Mesenchymal stem cell (in vitro differentiated cells and primary cell): ENCODE results near the gene LMX1B.

Source experiments
- DNase-seq: peaks from one replicate; pipeline ENCODE4 v3.0.0-alpha.2; 2013
- H2AFZ ChIP-seq: one replicate; pipeline ENCODE4 v1.6.1; 2013; ENCODE audit warnings: low read depth, mild to moderate bottlenecking, control low read depth, inconsistent platforms, low read length, moderate library complexity
- H2AK5ac ChIP-seq: 2 replicates; pipeline ENCODE4 v1.6.1; 2013; ENCODE audit warnings: low read length, moderate library complexity, mild to moderate bottlenecking, inconsistent platforms; ENCODE audit not compliant: severe bottlenecking
- H2BK120ac ChIP-seq: one replicate; pipeline ENCODE4 v1.6.1; 2013; ENCODE audit warnings: low read depth, mild to moderate bottlenecking, inconsistent platforms, low read length, moderate library complexity
- H2BK12ac ChIP-seq, 2 experiments: one replicate each; pipeline ENCODE4 v1.6.1; 2013; ENCODE audit warnings: inconsistent platforms in 2 of 2, low read length in 2 of 2, mild to moderate bottlenecking in 2 of 2, moderate library complexity in 2 of 2, control low read depth in 1 of 2
- H2BK15ac ChIP-seq: one replicate; pipeline ENCODE4 v1.6.1; 2013; ENCODE audit warnings: mild to moderate bottlenecking, low read depth, inconsistent platforms; ENCODE audit not compliant: poor library complexity, severe bottlenecking
- H2BK5ac ChIP-seq: 2 replicates; pipeline ENCODE4 v1.6.1; 2013; ENCODE audit warnings: low read depth, mild to moderate bottlenecking, low read length, control low read depth, inconsistent platforms; ENCODE audit not compliant: poor library complexity, severe bottlenecking
- H3K14ac ChIP-seq, 2 experiments: one replicate each; pipeline ENCODE4 v1.6.1; 2013; ENCODE audit warnings: inconsistent platforms in 2 of 2, low read length in 2 of 2, control low read depth in 1 of 2, mild to moderate bottlenecking in 1 of 2, moderate library complexity in 1 of 2
- H3K18ac ChIP-seq, 2 experiments: one replicate each; pipeline ENCODE4 v1.6.1; 2013; ENCODE audit warnings: inconsistent platforms in 2 of 2, low read length in 2 of 2, control low read depth in 1 of 2, low read depth in 1 of 2, mild to moderate bottlenecking in 1 of 2
- H3K23ac ChIP-seq, 2 experiments: one replicate each; pipeline ENCODE4 v1.6.1; 2013; ENCODE audit warnings: inconsistent platforms in 2 of 2, low read length in 2 of 2, mild to moderate bottlenecking in 2 of 2, moderate library complexity in 2 of 2, control low read depth in 1 of 2
- H3K27ac ChIP-seq: 2 replicates; pipeline ENCODE4 v1.5.1; 2013; ENCODE audit warnings: mild to moderate bottlenecking, moderate library complexity, low read length, control low read depth, inconsistent platforms; ENCODE audit not compliant: poor library complexity, severe bottlenecking
- H3K27me3 ChIP-seq, 2 experiments: 2 replicates each; pipeline versions ENCODE4 v1.6.1 to v1.7.0; 2013; ENCODE audit warnings: low read length in 2 of 2, mild to moderate bottlenecking in 2 of 2, moderate library complexity in 2 of 2, control low read depth in 1 of 2, inconsistent platforms in 1 of 2; ENCODE audit not compliant: control insufficient read depth in 1 of 2, insufficient read depth in 1 of 2
- H3K36me3 ChIP-seq, 2 experiments: 2 replicates each; pipeline versions ENCODE4 v1.6.1 to v1.7.0; 2013; ENCODE audit warnings: low read length in 2 of 2, control low read depth in 1 of 2, inconsistent platforms in 1 of 2, low read depth in 1 of 2, mild to moderate bottlenecking in 1 of 2; ENCODE audit not compliant: insufficient read depth in 2 of 2, control insufficient read depth in 1 of 2
- H3K4ac ChIP-seq, 2 experiments: one replicate each; pipeline ENCODE4 v1.6.1; 2013; ENCODE audit warnings: inconsistent platforms in 2 of 2, low read length in 2 of 2, mild to moderate bottlenecking in 2 of 2, moderate library complexity in 2 of 2, control low read depth in 1 of 2, low read depth in 1 of 2
- H3K4me1 ChIP-seq: 2 replicates; pipeline ENCODE4 v1.6.1; 2013; ENCODE audit warnings: low read depth, low read length, control low read depth; ENCODE audit not compliant: control insufficient read depth, insufficient read depth
- H3K4me2 ChIP-seq: 2 replicates; pipeline ENCODE4 v1.6.1; 2013; ENCODE audit warnings: low read length, mild to moderate bottlenecking, inconsistent platforms; ENCODE audit not compliant: poor library complexity, severe bottlenecking
- H3K4me3 ChIP-seq, 2 experiments: 2 replicates each; pipeline versions ENCODE4 v1.5.1 to v1.7.0; 2013; ENCODE audit warnings: low read length in 2 of 2, mild to moderate bottlenecking in 2 of 2, control low read depth in 1 of 2, low read depth in 1 of 2; ENCODE audit not compliant: insufficient read depth in 1 of 2
- H3K79me1 ChIP-seq: replicated peaks from 2 replicates; pipeline ENCODE4 v1.6.1; 2013; ENCODE audit warnings: mild to moderate bottlenecking, control low read depth, low read length, inconsistent platforms; ENCODE audit not compliant: poor library complexity, severe bottlenecking
- H3K9ac ChIP-seq: 2 replicates; pipeline ENCODE4 v1.7.0; 2013; ENCODE audit warnings: mild to moderate bottlenecking, low read length, moderate library complexity
- H3K9me3 ChIP-seq: 2 replicates; pipeline ENCODE4 v1.7.0; 2013; ENCODE audit warnings: mild to moderate bottlenecking, low read length; ENCODE audit not compliant: control insufficient read depth
- H4K8ac ChIP-seq: one replicate; pipeline ENCODE4 v1.6.1; 2013; ENCODE audit warnings: inconsistent platforms, mild to moderate bottlenecking, low read length, moderate library complexity
- H4K91ac ChIP-seq: one replicate; pipeline ENCODE4 v1.6.1; 2013; ENCODE audit warnings: mild to moderate bottlenecking, low read length, inconsistent platforms
- WGBS: methylation state at CpG from one replicate; pipeline ENCODE4 v1.1.7; 2013; ENCODE audit warnings: mixed read lengths; 5-methylcytosine and 5-hydroxymethylcytosine counted together

Gene LMX1B

DNA sequence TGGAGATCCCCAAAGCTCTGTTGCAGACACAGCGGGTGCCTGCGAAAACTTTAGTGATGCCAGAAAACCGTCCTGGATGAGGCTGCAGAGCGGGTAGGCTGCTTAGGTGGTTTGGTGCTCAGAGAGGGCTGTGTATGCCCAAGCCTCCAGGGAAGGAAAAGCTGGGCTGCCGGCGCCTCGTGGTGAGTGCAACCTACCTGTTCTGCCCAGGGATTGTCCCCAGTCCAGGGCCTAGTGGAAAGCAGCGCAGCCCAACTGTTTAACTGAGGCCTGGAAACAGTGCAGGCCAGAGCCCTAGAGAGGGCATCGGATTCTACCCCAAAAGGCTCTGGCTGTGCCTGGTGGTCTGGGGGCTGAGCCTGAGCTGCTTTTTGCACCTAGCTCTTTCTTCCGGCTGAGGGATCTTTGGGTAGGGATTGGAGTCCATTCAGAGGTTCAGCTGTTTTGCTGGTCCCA is 2.8 kb downstream of the LMX1B start:
- H3K4me2 ChIP-seq: no peak overlapping the region
- H3K9ac ChIP-seq: no peak overlapping the region

DNA sequence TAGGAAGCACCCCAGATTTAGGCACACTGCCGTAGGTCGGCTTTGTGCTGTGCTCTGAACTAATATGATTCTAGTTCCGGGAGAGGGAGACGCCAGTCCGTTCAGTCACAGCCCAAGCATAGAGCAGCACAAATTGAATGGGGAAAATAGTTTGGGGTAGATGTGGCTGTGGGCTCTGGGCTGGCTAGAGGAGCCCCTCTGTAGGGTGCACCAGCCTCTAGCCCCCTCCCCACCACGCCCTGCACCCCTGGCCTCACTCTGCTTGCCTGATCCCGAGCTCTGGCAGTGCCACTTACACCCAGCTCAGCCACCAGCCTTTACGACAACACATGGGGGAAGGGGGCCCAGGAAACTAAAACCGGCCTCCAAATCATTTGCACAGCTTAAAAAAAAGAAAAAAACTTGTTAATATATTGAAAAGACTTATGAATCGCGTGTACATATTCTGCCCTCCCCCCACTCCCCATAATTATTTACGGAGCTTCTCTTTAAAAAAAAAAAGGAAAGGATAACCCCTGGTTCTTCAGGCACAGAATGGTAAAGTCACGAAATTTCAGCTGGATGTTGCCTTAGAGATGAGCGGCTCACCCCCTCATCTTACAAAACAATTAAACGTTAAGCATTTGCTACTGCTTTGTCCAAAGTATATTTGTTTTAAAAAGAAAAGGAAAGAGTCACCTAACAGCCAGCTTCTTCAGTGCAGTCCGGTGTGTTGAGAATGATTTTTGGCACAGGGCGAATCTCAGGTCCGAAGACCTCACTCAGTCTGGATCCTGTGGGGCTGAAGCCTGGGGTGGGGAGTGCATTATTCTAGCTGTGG is 3.5 kb downstream of the LMX1B start:
- H3K36me3 ChIP-seq: no peaks in the 10 kb centered on the region
- H3K14ac ChIP-seq: no peak overlapping the region
- 4% methylated on average over 11 of the region's 18 CpGs for WGBS
- no peak overlapping the region for H3K27ac ChIP-seq
- no peak overlapping the region for H2AFZ ChIP-seq
- no peaks in the 10 kb centered on the region for H3K79me1 ChIP-seq
- peaks cover 20% of the 10 kb centered on the region for H3K4me1 ChIP-seq
- no peak overlapping the region for H4K8ac ChIP-seq
- no peak overlapping the region for H3K4me2 ChIP-seq
- H2BK15ac ChIP-seq: no peak overlapping the region
- H3K4me3 ChIP-seq: no peak overlapping the region
- no peak overlapping the region for H3K9ac ChIP-seq
- H3K18ac ChIP-seq: no peak overlapping the region
- H3K4ac ChIP-seq: no peak overlapping the region
- H2BK120ac ChIP-seq: no peak overlapping the region
- DNase-seq: no peak
- H3K27me3 ChIP-seq: peaks cover 86 to 88% of the 10 kb centered on the region in 2 experiments
- no peak overlapping the region for H2AK5ac ChIP-seq
- H2BK12ac ChIP-seq: no peak overlapping the region
- H3K9me3 ChIP-seq: no peaks in the 10 kb centered on the region
- H3K23ac ChIP-seq: no peak overlapping the region
- H2BK5ac ChIP-seq: no peak overlapping the region
- no peak overlapping the region for H4K91ac ChIP-seq

More for the DNA sequence above, 2.8 kb downstream of the LMX1B start:
- Histone ChIP-seq H3K23ac (no peak overlapping the region), H3K4me1 (peaks cover 25% of the 10 kb centered on the region), H4K91ac (no peak overlapping the region), H3K4ac (no peak overlapping the region), H2AFZ (no peak overlapping the region), H2BK15ac (no peak overlapping the region), H2BK12ac (no peak overlapping the region), H3K36me3 (no peaks in the 10 kb centered on the region), H3K79me1 (no peaks in the 10 kb centered on the region), H2AK5ac (no peak overlapping the region), H3K18ac (no peak overlapping the region), H3K4me3 (no peak overlapping the region), H3K9me3 (no peaks in the 10 kb centered on the region), H4K8ac (no peak overlapping the region), H3K27ac (no peak overlapping the region), H2BK5ac (no peak overlapping the region), H3K27me3 (peaks cover 85 to 88% of the 10 kb centered on the region in 2 experiments), H3K14ac (no peak overlapping the region), H2BK120ac (no peak overlapping the region)
- 19% methylated on average over 10 of the region's 10 CpGs for WGBS
- DNase-seq: no peak

DNA sequence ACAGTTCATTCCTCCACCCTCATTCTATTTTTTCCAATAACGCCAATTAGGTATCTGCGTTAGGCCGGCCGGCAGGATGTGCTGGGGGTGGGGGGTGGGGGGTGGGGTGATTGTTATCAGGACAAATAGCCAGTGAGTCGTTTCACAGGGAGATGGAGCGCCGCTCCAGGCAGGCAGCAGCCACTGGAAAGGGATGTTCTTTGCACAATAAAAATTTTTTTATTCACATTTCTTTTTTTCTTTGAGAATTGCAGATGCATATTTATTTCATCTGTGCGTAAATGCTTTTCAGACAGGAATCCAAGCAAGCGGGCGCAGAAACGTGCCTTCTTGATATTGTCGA is 4.1 kb downstream of the LMX1B start:
- Histone ChIP-seq H2BK5ac (no peak overlapping the region), H3K4me2 (no peak overlapping the region), H3K4ac (no peak overlapping the region), H3K4me1 (peaks cover 14% of the 10 kb centered on the region), H2AK5ac (no peak overlapping the region), H3K9me3 (no peaks in the 10 kb centered on the region), H3K4me3 (no peak overlapping the region), H2BK12ac (no peak overlapping the region), H3K36me3 (no peaks in the 10 kb centered on the region), H2AFZ (no peak overlapping the region), H3K9ac (no peak overlapping the region), H3K27ac (no peak overlapping the region), H3K23ac (no peak overlapping the region), H2BK15ac (no peak overlapping the region), H3K14ac (no peak overlapping the region), H2BK120ac (no peak overlapping the region), H3K18ac (no peak overlapping the region), H4K8ac (no peak overlapping the region), H3K27me3 (peaks cover 88 to 90% of the 10 kb centered on the region in 2 experiments), H3K79me1 (no peaks in the 10 kb centered on the region), H4K91ac (no peak overlapping the region)
- WGBS: 6% methylated on average over 9 of the region's 12 CpGs
- no peak for DNase-seq

GRCh38 chr9:126618190-126618584 is 4.5 kb downstream of the LMX1B start:
- no peak overlapping the region for H2BK5ac ChIP-seq
- no peak overlapping the region for H3K18ac ChIP-seq
- H3K14ac ChIP-seq: no peak overlapping the region
- H3K79me1 ChIP-seq: no peaks in the 10 kb centered on the region
- no peak overlapping the region for H4K8ac ChIP-seq
- peaks cover 11% of the 10 kb centered on the region for H3K4me1 ChIP-seq
- WGBS: 0% methylated on average over 11 of the region's 11 CpGs
- no peak overlapping the region for H3K4me3 ChIP-seq
- no peak overlapping the region for H2BK12ac ChIP-seq
- no peak overlapping the region for H2AFZ ChIP-seq
- no peak for DNase-seq
- no peak overlapping the region for H2BK120ac ChIP-seq
- H3K23ac ChIP-seq: no peak overlapping the region
- no peak overlapping the region for H2AK5ac ChIP-seq
- H2BK15ac ChIP-seq: no peak overlapping the region
- no peak overlapping the region for H3K9ac ChIP-seq
- H3K27me3 ChIP-seq: peaks cover 88 to 90% of the 10 kb centered on the region in 2 experiments
- H3K9me3 ChIP-seq: no peaks in the 10 kb centered on the region
- no peaks in the 10 kb centered on the region for H3K36me3 ChIP-seq
- H4K91ac ChIP-seq: no peak overlapping the region
- H3K4ac ChIP-seq: no peak overlapping the region
- H3K4me2 ChIP-seq: no peak overlapping the region
- no peak overlapping the region for H3K27ac ChIP-seq
